ENCODE measurements around the gene CLSTN2.

DNA sequence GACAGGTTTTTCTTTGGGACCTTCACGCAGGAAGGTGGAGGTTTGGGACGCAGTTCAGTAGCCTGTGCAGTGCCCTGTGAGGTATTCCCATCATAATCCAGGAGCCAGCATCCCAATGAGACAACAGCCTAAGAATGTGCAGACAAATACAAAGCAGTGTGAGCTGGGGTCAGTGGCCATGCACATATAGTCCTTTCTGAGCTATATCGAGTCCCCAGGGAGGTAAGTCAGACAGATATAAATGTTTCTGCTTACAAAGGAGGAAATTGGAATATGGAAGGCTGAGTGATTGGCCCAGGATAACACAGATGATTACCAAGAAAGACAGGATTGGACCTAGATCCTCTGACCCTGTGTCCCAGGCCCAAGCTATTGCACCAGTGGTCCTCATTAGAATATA, 526.3 kb downstream of the CLSTN2 start:
- TF ChIP-seq, protein P1, sequence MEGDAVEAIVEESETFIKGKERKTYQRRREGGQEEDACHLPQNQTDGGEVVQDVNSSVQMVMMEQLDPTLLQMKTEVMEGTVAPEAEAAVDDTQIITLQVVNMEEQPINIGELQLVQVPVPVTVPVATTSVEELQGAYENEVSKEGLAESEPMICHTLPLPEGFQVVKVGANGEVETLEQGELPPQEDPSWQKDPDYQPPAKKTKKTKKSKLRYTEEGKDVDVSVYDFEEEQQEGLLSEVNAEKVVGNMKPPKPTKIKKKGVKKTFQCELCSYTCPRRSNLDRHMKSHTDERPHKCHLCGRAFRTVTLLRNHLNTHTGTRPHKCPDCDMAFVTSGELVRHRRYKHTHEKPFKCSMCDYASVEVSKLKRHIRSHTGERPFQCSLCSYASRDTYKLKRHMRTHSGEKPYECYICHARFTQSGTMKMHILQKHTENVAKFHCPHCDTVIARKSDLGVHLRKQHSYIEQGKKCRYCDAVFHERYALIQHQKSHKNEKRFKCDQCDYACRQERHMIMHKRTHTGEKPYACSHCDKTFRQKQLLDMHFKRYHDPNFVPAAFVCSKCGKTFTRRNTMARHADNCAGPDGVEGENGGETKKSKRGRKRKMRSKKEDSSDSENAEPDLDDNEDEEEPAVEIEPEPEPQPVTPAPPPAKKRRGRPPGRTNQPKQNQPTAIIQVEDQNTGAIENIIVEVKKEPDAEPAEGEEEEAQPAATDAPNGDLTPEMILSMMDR (IDR thresholded peaks at IDR 0.05; ENCODE audit: poor library complexity) = no peak
- TF ChIP-seq EZH2phosphoT487 (IDR thresholded peaks at IDR 0.05; ENCODE audit: low read depth, severe bottlenecking, unreplicated experiment) = no peak

Measured in hepatocyte (in vitro differentiated cells).